GM19099 (cell line): Measurements from ENCODE around the gene ADCYAP1.

ENCODE experiments used
- POLR2A ChIP-seq: IDR thresholded peaks from 3 replicates; pipeline ENCODE4 v1.6.1; 2011; ENCODE audit warnings: low read depth; ENCODE audit not compliant: insufficient read length; ENCODE audit errors: extremely low read depth

Gene ADCYAP1

GRCh38 chr18:906416-907114, 1.9 kb downstream of the ADCYAP1 start:
- no peak for TF ChIP-seq POLR2A

DNA sequence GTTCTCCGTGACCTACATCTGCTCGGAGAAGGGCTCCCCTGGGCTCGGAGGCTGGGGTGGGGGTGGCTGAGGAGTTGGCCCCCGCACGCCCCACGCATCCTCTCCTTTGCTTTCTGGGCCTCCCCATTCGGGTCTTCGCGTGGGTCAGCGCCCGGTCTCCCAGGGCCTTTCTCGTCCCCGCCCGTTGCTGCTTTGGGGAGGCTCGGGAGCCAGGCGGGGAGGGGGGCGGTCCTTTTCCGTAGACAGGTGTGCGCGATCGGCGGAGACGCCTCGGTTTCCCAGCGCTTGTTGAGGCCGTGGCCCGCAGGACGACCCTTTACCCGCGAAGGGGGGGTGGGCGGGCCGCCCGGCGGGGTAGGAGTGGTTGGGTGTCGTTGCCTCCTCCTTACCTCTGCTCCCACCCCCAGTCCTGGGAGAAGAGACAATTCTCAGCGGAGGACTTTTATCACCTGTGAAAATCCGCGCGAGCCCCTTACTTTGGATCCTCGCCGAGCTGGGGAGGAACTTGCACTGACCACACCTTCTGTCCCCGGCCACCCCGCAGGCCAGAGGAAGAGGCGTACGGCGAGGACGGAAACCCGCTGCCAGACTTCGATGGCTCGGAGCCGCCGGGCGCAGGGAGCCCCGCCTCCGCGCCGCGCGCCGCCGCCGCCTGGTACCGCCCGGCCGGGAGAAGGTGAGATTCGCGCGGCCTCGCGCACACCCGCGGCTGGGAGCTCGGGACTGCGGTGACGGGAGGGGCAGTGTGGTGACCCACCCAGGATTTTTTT, 2.6 kb downstream of the ADCYAP1 start:
- no peak for TF ChIP-seq POLR2A

- no peak for TF ChIP-seq POLR2A
These were observed 3.5 kb downstream of the ADCYAP1 start for GRCh38 chr18:907885-908757.

DNA sequence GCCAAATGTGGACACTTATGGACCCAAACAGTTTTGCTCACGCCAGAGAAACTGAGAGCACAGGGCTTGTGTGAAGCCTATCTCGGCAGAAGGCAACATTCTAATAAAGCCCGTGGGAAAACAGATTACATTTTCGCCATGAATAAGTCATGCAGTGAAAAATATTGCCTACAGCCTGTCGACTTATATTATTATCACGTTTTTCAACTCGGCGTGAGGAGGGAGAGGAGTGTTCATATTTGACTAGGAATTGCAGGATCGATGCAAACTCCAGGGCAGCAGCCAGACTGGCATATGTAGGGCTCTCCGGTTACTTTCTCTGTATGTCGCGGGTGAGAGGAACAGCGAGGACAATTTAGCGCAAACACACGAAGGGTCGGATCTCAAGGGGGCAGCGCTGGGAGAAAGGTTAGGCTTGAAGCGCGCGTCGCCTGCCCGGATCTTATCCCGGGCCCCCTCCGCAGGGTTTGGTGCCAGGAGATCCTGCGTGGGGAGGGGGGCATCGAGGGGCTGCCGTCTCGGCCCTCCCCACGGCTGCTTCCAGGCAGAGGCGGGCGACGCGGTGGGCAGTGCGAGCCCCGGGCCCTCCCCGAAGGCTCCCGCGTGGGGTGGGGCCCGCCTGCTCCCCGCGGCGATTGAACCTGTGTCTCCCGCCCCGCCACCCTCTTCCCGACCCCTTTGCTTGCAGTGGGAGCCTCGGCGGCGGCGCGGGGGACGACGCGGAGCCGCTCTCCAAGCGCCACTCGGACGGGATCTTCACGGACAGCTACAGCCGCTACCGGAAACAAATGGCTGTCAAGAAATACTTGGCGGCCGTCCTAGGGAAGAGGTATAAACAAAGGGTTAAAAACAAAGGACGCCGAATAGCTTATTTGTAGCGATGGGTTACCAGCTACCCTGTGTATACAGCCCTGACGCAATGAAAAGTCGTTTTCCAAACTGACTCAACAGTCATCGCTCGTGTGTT, 4.4 kb downstream of the ADCYAP1 start:
- no peak for TF ChIP-seq POLR2A

DNA sequence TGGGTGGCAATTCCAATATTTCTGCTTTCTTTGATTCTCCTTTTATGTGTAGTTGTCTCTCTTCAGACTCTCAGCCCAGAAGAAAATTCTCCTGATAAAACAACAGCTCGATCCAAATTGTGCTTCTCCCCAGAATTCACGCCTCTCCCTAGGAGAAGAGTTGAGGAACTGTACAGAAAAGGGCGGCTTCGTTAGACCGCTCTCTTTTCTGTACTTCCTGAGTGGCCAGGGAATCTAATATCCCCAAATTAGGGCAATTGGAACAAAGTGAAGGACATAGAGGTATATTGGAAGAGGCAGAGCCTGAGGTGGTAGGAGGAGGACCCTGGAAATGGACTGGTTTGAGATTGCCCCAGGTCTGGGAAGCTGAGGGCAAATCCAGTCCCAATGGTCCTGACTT, 5.6 kb downstream of the ADCYAP1 start:
- TF ChIP-seq POLR2A, result no peak

- no peak for TF ChIP-seq POLR2A
These were observed 6.4 kb downstream of the ADCYAP1 start for GRCh38 chr18:911025-911424.

GRCh38 chr18:911486-911885, 6.8 kb downstream of the ADCYAP1 start:
- no peak for TF ChIP-seq POLR2A

GRCh38 chr18:916562-916961, 11.9 kb downstream of the ADCYAP1 start:
- TF ChIP-seq POLR2A, result no peak

DNA sequence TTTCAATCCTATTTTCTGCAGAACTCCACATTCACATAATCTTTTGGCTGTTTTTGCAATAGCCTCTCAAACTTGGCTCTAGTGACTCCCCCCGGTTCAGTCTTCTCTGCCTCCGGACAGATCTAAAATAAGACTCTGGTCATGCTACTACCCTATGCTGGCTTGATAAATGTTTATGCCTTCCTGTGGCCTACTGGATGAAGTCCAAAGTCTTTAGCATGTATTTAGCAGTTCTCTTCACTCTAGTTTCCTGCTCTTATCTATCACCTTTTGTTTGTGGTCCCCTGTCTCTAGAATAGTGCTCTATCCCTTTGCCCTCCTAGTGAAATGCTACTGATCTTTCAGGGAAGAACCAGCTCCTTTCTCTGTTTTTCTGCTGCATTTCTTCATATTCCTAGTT, 14.4 kb downstream of the ADCYAP1 start:
- no peak for TF ChIP-seq POLR2A

GRCh38 chr18:923144-923866, 18.6 kb downstream of the ADCYAP1 start:
- no peak for TF ChIP-seq POLR2A

GRCh38 chr18:924987-925386, 20.3 kb downstream of the ADCYAP1 start:
- no peak for TF ChIP-seq POLR2A

- no peak for TF ChIP-seq POLR2A
These were observed 22.3 kb downstream of the ADCYAP1 start for GRCh38 chr18:926946-927345.

GRCh38 chr18:933082-933481, 28.4 kb downstream of the ADCYAP1 start:
- TF ChIP-seq POLR2A, result no peak

- TF ChIP-seq POLR2A, result no peak
These were observed 30.0 kb downstream of the ADCYAP1 start for GRCh38 chr18:934518-935133.

GRCh38 chr18:936941-937340, 32.3 kb downstream of the ADCYAP1 start:
- no peak for TF ChIP-seq POLR2A
